GM12878 (cell line): ENCODE results near the gene TMEM151A. TPM values are rescaled to one million over a fixed set of nuclear protein-coding genes. Genes with fewer than 3 reads are reported as not detected.
A peak's percentile ranks its signal among the peaks of the same experiment; 100 is the strongest.

ENCODE experiments used
- ATAC-seq: fragments of 200-7000 bp; cut with Tn5 transposase; 3 replicates; pipeline ENCODE4 v1.9.1; 2020; ENCODE audit warnings: mild to moderate bottlenecking, moderate library complexity
- BruUV-seq: library from RNA; stranded (reverse); fragments of 400-500 nt; replicated peaks from 2 replicates; lab custom pipeline; 2021; lab: Mats Ljungman, UMichigan
- CTCF ChIA-PET: fragments of 300-600 bp; sonication (Branson Sonifier 250); formaldehyde crosslinking; extraction: SDS; loops from one replicate; lab custom pipeline; 2021; ENCODE audit warnings: inconsistent platforms; lab: Yijun Ruan, JAX
- POLR2A ChIA-PET: fragments of 350-600 bp; formaldehyde crosslinking; extraction: SDS; loops from one replicate; lab custom pipeline; 2021; ENCODE audit warnings: inconsistent platforms; lab: Charles Lee
- RAD21 ChIA-PET: fragments of 300-600 bp; sonication (Branson Sonifier 250); formaldehyde crosslinking; loops from one replicate; lab custom pipeline; 2023; ENCODE audit warnings: antibody characterized with exemption; ENCODE audit not compliant: unreplicated experiment; lab: Charles Lee
- SMC1A ChIA-PET: fragments of 300-600 bp; sonication (Branson Sonifier 250); formaldehyde crosslinking; loops from one replicate; lab custom pipeline; 2023; ENCODE audit not compliant: unreplicated experiment, uncharacterized antibody; lab: Charles Lee
- DNase-seq: peaks from one replicate; pipeline ENCODE4 v3.0.0-alpha.2; 2011; ENCODE audit warnings: low read depth, low spot score
- FAIRE-seq: peaks from 3 replicates; lab custom pipeline; 2011; peaks lifted over from hg19 to GRCh38; lab: Jason Lieb, UNC
- H2AFZ ChIP-seq: 2 replicates; pipeline ENCODE4 v1.6.0; 2011; ENCODE audit warnings: low read depth, low read length, control low read depth; ENCODE audit not compliant: control insufficient read depth
- H3K27ac ChIP-seq: 2 replicates; pipeline ENCODE4 v1.5.1; 2011; ENCODE audit warnings: control low read depth; ENCODE audit not compliant: control insufficient read depth, insufficient read depth
- H3K27me3 ChIP-seq, 2 experiments: replicated peaks in 1 of 2; 2 replicates each; pipeline versions ENCODE4 v1.6.0 to v1.6.1; 2011; ENCODE audit warnings: low read length in 1 of 2; ENCODE audit not compliant: control insufficient read depth in 2 of 2, insufficient read depth in 2 of 2
- H3K36me3 ChIP-seq, 2 experiments: 2 replicates each; pipeline ENCODE4 v1.5.1; 2011; ENCODE audit warnings: low read length in 1 of 2; ENCODE audit not compliant: control insufficient read depth in 2 of 2, insufficient read depth in 2 of 2
- H3K4me1 ChIP-seq: 2 replicates; pipeline ENCODE4 v1.6.1; 2011; ENCODE audit warnings: mild to moderate bottlenecking, low read length, moderate library complexity, mixed read lengths; ENCODE audit not compliant: control insufficient read depth, insufficient read depth
- H3K4me2 ChIP-seq: 2 replicates; pipeline ENCODE4 v1.6.0; 2011; ENCODE audit warnings: control low read depth; ENCODE audit not compliant: control insufficient read depth, insufficient read depth
- H3K4me3 ChIP-seq: fragments of 200-600 bp; sonication (generic); 2 replicates; pipeline ENCODE4 v1.5.1; 2016
- H3K79me2 ChIP-seq: 2 replicates; pipeline ENCODE4 v1.6.0; 2011; ENCODE audit warnings: low read length; ENCODE audit not compliant: control insufficient read depth, insufficient read depth
- H3K9ac ChIP-seq: 2 replicates; pipeline ENCODE4 v1.8.0; 2011; ENCODE audit warnings: low read length, control low read depth, mixed read lengths; ENCODE audit not compliant: control insufficient read depth, insufficient read depth
- H3K9me3 ChIP-seq: replicated peaks from 3 replicates; pipeline ENCODE4 v1.5.1; 2011; ENCODE audit warnings: mild to moderate bottlenecking, low read length; ENCODE audit not compliant: control insufficient read depth, insufficient read depth
- H4K20me1 ChIP-seq: 2 replicates; pipeline ENCODE4 v1.6.0; 2011; ENCODE audit not compliant: control insufficient read depth, insufficient read depth
- ATF2 ChIP-seq: IDR thresholded peaks from 2 replicates; pipeline ENCODE4 v1.6.1; 2012; ENCODE audit warnings: low read length, inconsistent platforms
- ATF7 ChIP-seq: fragments of 450-650 bp; IDR thresholded peaks from 2 replicates; pipeline ENCODE4 v1.6.1; 2016; ENCODE audit warnings: low read depth, mild to moderate bottlenecking
- CBX3 ChIP-seq: fragments of 200-600 bp; sonication (generic); IDR thresholded peaks from 2 replicates; pipeline ENCODE4 v1.6.1; 2016; ENCODE audit warnings: low read depth, borderline replicate concordance
- CBX5 ChIP-seq: sonication (generic); IDR thresholded peaks from 2 replicates; pipeline ENCODE4 v1.6.1; 2016; ENCODE audit warnings: low read depth, moderate library complexity, mild to moderate bottlenecking, inconsistent platforms
- CEBPB ChIP-seq, 2 experiments: fragments of 150-350 bp in 1 of 2; IDR thresholded peaks; 2 replicates each; pipeline ENCODE4 v1.6.1; 2012 to 2014; ENCODE audit warnings: low read depth in 2 of 2, low read length in 2 of 2, borderline replicate concordance in 1 of 2, inconsistent platforms in 1 of 2
- DPF2 ChIP-seq: fragments of 450-650 bp; IDR thresholded peaks from 2 replicates; pipeline ENCODE4 v1.6.1; 2017; ENCODE audit warnings: mild to moderate bottlenecking
- FOS ChIP-seq: IDR thresholded peaks from 3 replicates; pipeline ENCODE4 v1.6.1; 2011; ENCODE audit warnings: borderline replicate concordance; ENCODE audit not compliant: insufficient read length; ENCODE audit errors: extremely low read depth
- FOXK2 ChIP-seq: fragments of 450-650 bp; IDR thresholded peaks from 2 replicates; pipeline ENCODE4 v1.6.1; 2017; ENCODE audit warnings: mild to moderate bottlenecking, moderate library complexity
- HDGF ChIP-seq: fragments of 450-650 bp; IDR thresholded peaks from 2 replicates; pipeline ENCODE4 v1.6.1; 2016; ENCODE audit warnings: antibody characterized with exemption
- IKZF1 ChIP-seq: fragments of 450-650 bp; conservative IDR thresholded peaks from 2 replicates; pipeline ENCODE4 v1.6.1; 2017; ENCODE audit warnings: antibody characterized with exemption, mild to moderate bottlenecking
- JUNB ChIP-seq: IDR thresholded peaks from 2 replicates; pipeline ENCODE4 v1.6.1; 2016; ENCODE audit warnings: antibody characterized with exemption, mild to moderate bottlenecking
- MYB ChIP-seq: fragments of 150-350 bp; IDR thresholded peaks from 2 replicates; pipeline ENCODE4 v1.6.1; 2014; ENCODE audit warnings: mild to moderate bottlenecking, low read depth, low read length, borderline replicate concordance
- MYC ChIP-seq: IDR thresholded peaks from 2 replicates; pipeline ENCODE4 v1.6.1; 2011; ENCODE audit warnings: mild to moderate bottlenecking, low read length, moderate library complexity, inconsistent platforms; ENCODE audit not compliant: insufficient read depth, insufficient replicate concordance, insufficient read length, severe bottlenecking
- NFYB ChIP-seq: IDR thresholded peaks from 2 replicates; pipeline ENCODE4 v1.6.1; 2011; ENCODE audit warnings: low read depth, mild to moderate bottlenecking, low read length, improper control_type of control experiment, moderate library complexity; ENCODE audit not compliant: insufficient read depth
- PAX5 ChIP-seq: IDR thresholded peaks from 2 replicates; pipeline ENCODE4 v1.6.1; 2011; ENCODE audit warnings: low read depth, low read length, borderline replicate concordance
- PML ChIP-seq: IDR thresholded peaks from 2 replicates; pipeline ENCODE4 v1.6.1; 2012; ENCODE audit warnings: low read length, inconsistent platforms
- RBBP5 ChIP-seq: fragments of 200-600 bp; sonication (generic); conservative IDR thresholded peaks from 2 replicates; pipeline ENCODE4 v1.6.1; 2016
- RFX5 ChIP-seq: IDR thresholded peaks from 2 replicates; pipeline ENCODE4 v1.6.1; 2011; ENCODE audit warnings: low read depth, low read length, improper control_type of control experiment
- SP1 ChIP-seq: IDR thresholded peaks from one replicate; pipeline ENCODE4 v1.6.1; 2011; ENCODE audit warnings: low read depth, low read length
- SPI1 ChIP-seq: IDR thresholded peaks from 2 replicates; pipeline ENCODE4 v1.6.1; 2011; ENCODE audit warnings: low read depth, mild to moderate bottlenecking, low read length, moderate library complexity, borderline replicate concordance; ENCODE audit not compliant: insufficient read depth
- WGBS: methylation state at CpG from one replicate; pipeline ENCODE4 v1.1.6; 2016; ENCODE audit warnings: low lambda C conversion rate; ENCODE audit not compliant: insufficient replicate concordance, insufficient coverage; ENCODE audit errors: missing lambda C conversion rate; 5-methylcytosine and 5-hydroxymethylcytosine counted together
- in situ Hi-C: fragments of 300-500 bp; cut with MboI; formaldehyde crosslinking; loops from 9 replicates; pipeline ENCODE4 v1.14.3; 2018; ENCODE audit warnings: mixed read lengths
- intact Hi-C: fragments of 100-400 bp; cut with micrococcal nuclease; formaldehyde crosslinking; loops from one replicate; pipeline ENCODE4 v1.14.2; 2022; ENCODE audit not compliant: unreplicated experiment
- polyA plus RNA-seq, 11 experiments: library from polyadenylated mRNA; depleted of rRNA in 4 of 11; unstranded in 6 of 11; stranded (reverse) in 5 of 11; fragments of >200 nt; fragmentation: Nextera tagmentation in 4 of 11; fragmentation: Illumina TruSeq in 1 of 11; extraction: Ambion mirVana in 4 of 11; extraction: Trizol in 1 of 11; gene quantifications; 1 replicate in 1 of 11; 2 replicates in 10 of 11; pipeline versions ENCODE4 v1.2.1 to v1.2.3, GENCODE V29; 2011 to 2016; ENCODE audit warnings: inconsistent platforms in 2 of 11, missing spikeins in 2 of 11, low read depth in 1 of 11
- total RNA-seq, 4 experiments: library from RNA; depleted of rRNA in 3 of 4; stranded (reverse); fragments of >200 nt in 3 of 4; fragmentation: Illumina TruSeq in 1 of 4; extraction: Trizol in 1 of 4; gene quantifications; 2 replicates each; pipeline versions ENCODE4 v1.2.1 to v1.2.3, GENCODE V29; 2013 to 2021
- TF ChIP-seq, protein P1 (sequence below): IDR thresholded peaks from 2 replicates; pipeline ENCODE4 v1.6.1; 2012; ENCODE audit warnings: low read depth, low read length, improper control_type of control experiment
- TF ChIP-seq, protein P2 (sequence below): IDR thresholded peaks from 2 replicates; pipeline ENCODE4 v1.6.1; 2011; ENCODE audit warnings: borderline replicate concordance, low read depth, mild to moderate bottlenecking, moderate library complexity, low read length; ENCODE audit not compliant: insufficient read depth, poor library complexity, severe bottlenecking

The TMEM151A gene
- total and polyA plus RNA-seq, 10 of the 15 experiments (the other 5 are each of a cell fraction or from before 2014, with no cell fraction given): not detected

DNA sequence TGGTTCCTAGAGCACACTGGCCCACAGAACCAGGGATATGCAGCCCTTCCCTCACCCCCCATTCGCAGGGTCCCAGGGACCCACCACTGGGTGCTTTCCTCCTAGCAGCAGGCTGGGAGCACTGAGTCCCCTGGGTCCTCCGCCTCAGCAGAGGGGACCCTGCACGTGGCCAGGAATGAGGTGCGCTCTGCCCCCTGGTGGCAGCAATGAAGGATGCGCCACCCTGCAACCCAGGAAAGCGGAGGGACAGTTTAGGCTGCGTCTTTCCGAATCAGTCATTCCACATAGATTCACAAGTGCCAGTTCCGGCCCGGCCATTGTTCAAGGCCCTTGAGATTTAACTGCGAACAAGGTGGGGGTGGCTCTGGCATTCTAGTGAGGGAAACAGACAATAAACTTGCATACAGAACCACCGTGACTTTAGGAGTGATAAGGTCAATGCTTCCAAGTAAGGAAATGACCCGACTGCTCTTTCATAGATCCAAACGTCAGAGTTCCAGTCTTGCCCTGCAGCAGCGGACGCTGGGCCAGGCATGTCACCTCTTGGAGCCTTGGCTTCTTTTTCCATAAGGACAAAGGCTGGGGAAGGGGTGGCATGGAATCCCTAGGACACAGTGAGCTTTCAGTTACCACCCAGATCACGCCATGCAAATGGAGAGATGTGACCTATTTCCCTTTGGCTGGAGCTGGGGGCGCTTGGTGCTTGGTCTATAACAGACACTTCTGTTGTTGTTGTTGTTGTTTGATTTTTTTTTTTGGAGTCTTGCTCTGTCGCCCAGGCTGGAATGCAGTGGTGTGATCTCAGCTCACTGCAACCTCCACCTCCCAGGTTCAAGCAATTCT, 36.8 kb downstream of the TMEM151A start:
- no peak overlapping the region for H3K4me3 ChIP-seq
- POLR2A ChIA-PET: interaction anchor here (0.7 kb wide), 1 partner anchor 16 kb away, joined by 4 read pairs; no protein-coding TSS in a partner anchor
- H3K9ac ChIP-seq: 0 out of 2 replicates have a peak overlapping the region, but pooled peaks have one; percentile 31
- TF ChIP-seq ATF2: no peak
- no peak for TF ChIP-seq ATF7
- TF ChIP-seq CBX5: no peak
- no peak for TF ChIP-seq RBBP5
- TF ChIP-seq SP1: no peak
- TF ChIP-seq MYC: no peak
- TF ChIP-seq IKZF1: peak; percentile 58; the same call in 1 of the 2 replicates
- TF ChIP-seq JUNB: no peak
- 0 out of 2 replicates have a peak, but pooled peaks have one; percentile 16 for TF ChIP-seq DPF2
- TF ChIP-seq FOS: no peak
- no peak for TF ChIP-seq RFX5
- no peak for TF ChIP-seq PML
- no peak for TF ChIP-seq CEBPB (IDR thresholded peaks at IDR 0.05; ENCODE audit: borderline replicate concordance in 1 of 2, low read depth in 2 of 2, low read length in 2 of 2)
- TF ChIP-seq FOXK2: no peak
- no peak for TF ChIP-seq NFYB
- no peak; the same call in 1 of the 2 replicates for TF ChIP-seq SPI1
- no peak for TF ChIP-seq CBX3
- TF ChIP-seq, protein P1, sequence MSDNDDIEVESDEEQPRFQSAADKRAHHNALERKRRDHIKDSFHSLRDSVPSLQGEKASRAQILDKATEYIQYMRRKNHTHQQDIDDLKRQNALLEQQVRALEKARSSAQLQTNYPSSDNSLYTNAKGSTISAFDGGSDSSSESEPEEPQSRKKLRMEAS: peak; percentile 91; the same call in 1 of the 2 replicates
- no peak for TF ChIP-seq HDGF
- no peak for TF ChIP-seq MYB
- no peak for TF ChIP-seq PAX5
- TF ChIP-seq, protein P2, sequence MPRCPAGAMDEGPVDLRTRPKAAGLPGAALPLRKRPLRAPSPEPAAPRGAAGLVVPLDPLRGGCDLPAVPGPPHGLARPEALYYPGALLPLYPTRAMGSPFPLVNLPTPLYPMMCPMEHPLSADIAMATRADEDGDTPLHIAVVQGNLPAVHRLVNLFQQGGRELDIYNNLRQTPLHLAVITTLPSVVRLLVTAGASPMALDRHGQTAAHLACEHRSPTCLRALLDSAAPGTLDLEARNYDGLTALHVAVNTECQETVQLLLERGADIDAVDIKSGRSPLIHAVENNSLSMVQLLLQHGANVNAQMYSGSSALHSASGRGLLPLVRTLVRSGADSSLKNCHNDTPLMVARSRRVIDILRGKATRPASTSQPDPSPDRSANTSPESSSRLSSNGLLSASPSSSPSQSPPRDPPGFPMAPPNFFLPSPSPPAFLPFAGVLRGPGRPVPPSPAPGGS: no peak

More for the DNA sequence above, 36.8 kb downstream of the TMEM151A start:
- no TSS peak for BruUV-seq
- Histone ChIP-seq H2AFZ (peak overlapping the region; percentile 95), H3K27ac (no peak overlapping the region), H3K9me3 (no peaks in the 10 kb centered on the region), H4K20me1 (no peaks in the 10 kb centered on the region), H3K79me2 (no peaks in the 10 kb centered on the region), H3K36me3 (no peaks in the 10 kb centered on the region), H3K27me3 (no peaks in the 10 kb centered on the region; a peak in 1 of 4 replicates), H3K4me2 (peak overlapping the region; percentile 78), H3K4me1 (peaks cover 10% of the 10 kb centered on the region; the same call in 1 of the 2 replicates)
- DNase-seq (no peak), ATAC-seq (peak; percentile 97), FAIRE-seq (peak; percentile 91)
- in situ Hi-C loops: no loop called here
- ChIA-PET RAD21 (interaction anchor here (0.9 to 1.2 kb wide), 2 partner anchors 16 to 57 kb away, joined by 4 to 26 read pairs; no protein-coding TSS in a partner anchor), CTCF (interaction anchor here (0.6 to 5.7 kb wide), 6 partner anchors 18 to 326 kb away, joined by 3 to 96 read pairs (median 6); partner anchors contain the start of gene BANF1), SMC1A (interaction anchor here (0.8 to 3.9 kb wide), 5 partner anchors 9 to 58 kb away, joined by 3 to 33 read pairs (median 4); no protein-coding TSS in a partner anchor)
- intact Hi-C loops: loop anchor here (1.0 to 2.0 kb wide), 2 partner anchors 16 to 106 kb away; no protein-coding TSS in a partner anchor
- WGBS: 8% methylated on average over 19 of the region's 19 CpGs
